HepG2 (cell line): ENCODE measurements around the gene ZNF638. TPM values are rescaled to one million over a fixed set of nuclear protein-coding genes. Genes with fewer than 3 reads are reported as not detected.

Experiments
- ATAC-seq: fragments of 200-7000 bp; cut with Tn5 transposase; 3 replicates; pipeline ENCODE4 v1.9.1; 2020; ENCODE audit warnings: mild to moderate bottlenecking, moderate library complexity
- BruUV-seq: library from RNA; stranded (reverse); fragments of 400-500 nt; replicated peaks from 2 replicates; lab custom pipeline; 2021; lab: Mats Ljungman, UMichigan
- CTCF ChIA-PET: fragments of 300-600 bp; formaldehyde crosslinking; extraction: SDS; loops from one replicate; lab custom pipeline; 2021; ENCODE audit warnings: low total read pairs, inconsistent platforms, low intra/inter-chr PET ratio; lab: Yijun Ruan, JAX
- POLR2A ChIA-PET: fragments of 350-600 bp; sonication (Branson Sonifier 250); formaldehyde crosslinking; loops from one replicate; lab custom pipeline; 2020; ENCODE audit warnings: antibody characterized with exemption, inconsistent platforms; lab: Yijun Ruan, JAX
- DNase-seq: peaks from one replicate; pipeline ENCODE4 v3.0.0-alpha.2; 2015; ENCODE audit warnings: low spot score
- FAIRE-seq: peaks from 3 replicates; lab custom pipeline; 2011; peaks lifted over from hg19 to GRCh38; lab: Jason Lieb, UNC
- H2AFZ ChIP-seq: one replicate; pipeline ENCODE4 v1.6.1; 2011; ENCODE audit warnings: low read length, inconsistent platforms
- H3K27ac ChIP-seq: fragments of 300-600 bp; 3 replicates; pipeline ENCODE4 v1.8.0; 2011; ENCODE audit warnings: mixed run types, mild to moderate bottlenecking, mixed read lengths, low read length, inconsistent platforms; ENCODE audit not compliant: insufficient read depth; ENCODE audit errors: extremely low read length
- H3K27me3 ChIP-seq, 2 experiments: fragments of 200-600 bp in 1 of 2; 2 replicates in 1 of 2; 3 replicates in 1 of 2; pipeline versions ENCODE4 v1.6.0 to v1.8.0; 2011; ENCODE audit warnings: low read length in 2 of 2, mild to moderate bottlenecking in 2 of 2, moderate library complexity in 2 of 2, inconsistent platforms in 1 of 2; ENCODE audit not compliant: insufficient read depth in 2 of 2, control insufficient read depth in 1 of 2
- H3K36me3 ChIP-seq, 2 experiments: fragments of 200-600 bp in 1 of 2; replicated peaks in 1 of 2; 2 replicates in 1 of 2; 3 replicates in 1 of 2; pipeline versions ENCODE4 v1.5.1 to v1.8.0; 2011; ENCODE audit warnings: low read length in 2 of 2, inconsistent platforms in 1 of 2; ENCODE audit not compliant: insufficient read depth in 2 of 2, control insufficient read depth in 1 of 2
- H3K4me1 ChIP-seq: 2 replicates; pipeline ENCODE4 v1.5.1; 2012; ENCODE audit warnings: low read length, inconsistent platforms; ENCODE audit not compliant: insufficient read depth
- H3K4me2 ChIP-seq: 2 replicates; pipeline ENCODE4 v1.6.0; 2011; ENCODE audit warnings: low read depth, low read length, inconsistent platforms
- H3K4me3 ChIP-seq, 3 experiments: fragments of 200-600 bp in 1 of 3; sonication (generic), shearing (Covaris generic) in 1 of 3; replicated peaks in 1 of 3; 2 replicates each; pipeline ENCODE4 v1.5.1; 2011 to 2016; ENCODE audit warnings: low read length in 3 of 3, inconsistent platforms in 2 of 3, low read depth in 2 of 3, mild to moderate bottlenecking in 2 of 3, control low read depth in 1 of 3, mixed read lengths in 1 of 3; ENCODE audit not compliant: insufficient read depth in 1 of 3
- H3K79me2 ChIP-seq: one replicate; pipeline ENCODE4 v1.6.1; 2011; ENCODE audit warnings: low read length, inconsistent platforms; ENCODE audit not compliant: insufficient read depth
- H3K9ac ChIP-seq: 2 replicates; pipeline ENCODE4 v1.6.0; 2011; ENCODE audit warnings: mild to moderate bottlenecking, low read depth, low read length, inconsistent platforms; ENCODE audit not compliant: insufficient read depth
- H3K9me3 ChIP-seq: 2 replicates; pipeline ENCODE4 v1.5.1; 2012; ENCODE audit warnings: mild to moderate bottlenecking, low read length
- H4K20me1 ChIP-seq: 2 replicates; pipeline ENCODE4 v1.6.0; 2011; ENCODE audit warnings: inconsistent platforms, mild to moderate bottlenecking, low read length, moderate library complexity; ENCODE audit not compliant: insufficient read depth
- PHF8 ChIP-seq: sonication (generic); formaldehyde crosslinking; IDR thresholded peaks from 2 replicates; pipeline ENCODE4 v1.5.0; 2020; ENCODE audit warnings: missing genetic modification reagents
- PRPF4 ChIP-seq: fragments of 200-400 bp; formaldehyde crosslinking; IDR thresholded peaks from 2 replicates; pipeline ENCODE4 v1.6.1; 2016; ENCODE audit warnings: low read length, low read depth; ENCODE audit not compliant: poor library complexity, severe bottlenecking
- SRSF1 ChIP-seq: fragments of 200-400 bp; formaldehyde crosslinking; optimal IDR thresholded peaks from 2 replicates; pipeline ENCODE3; 2017; ENCODE audit warnings: mild to moderate bottlenecking, low read depth, low read length, moderate library complexity
- TRIM22 ChIP-seq: fragments of 450-650 bp; IDR thresholded peaks from 2 replicates; pipeline ENCODE4 v1.6.1; 2017
- ZBTB40 ChIP-seq, 2 experiments: fragments of 450-650 bp in 1 of 2; sonication (generic) in 1 of 2; formaldehyde crosslinking in 1 of 2; IDR thresholded peaks; 2 replicates each; pipeline versions ENCODE4 v1.6.1 to v1.8.0; 2016 to 2022; ENCODE audit warnings: antibody characterized with exemption in 1 of 2, mild to moderate bottlenecking in 1 of 2, missing genetic modification reagents in 1 of 2
- ZNF282 ChIP-seq: fragments of 450-650 bp; IDR thresholded peaks from 2 replicates; pipeline ENCODE4 v1.6.1; 2018; ENCODE audit not compliant: partially characterized antibody
- ZNF441 ChIP-seq: sonication (generic); formaldehyde crosslinking; IDR thresholded peaks from 2 replicates; pipeline ENCODE4 v1.7.0; 2021; ENCODE audit warnings: missing genetic modification reagents, borderline replicate concordance
- ZNF460 ChIP-seq: sonication (generic); formaldehyde crosslinking; IDR thresholded peaks from 2 replicates; pipeline ENCODE4 v1.5.1; 2020; ENCODE audit warnings: missing genetic modification reagents, mild to moderate bottlenecking, borderline replicate concordance
- ZNF543 ChIP-seq: sonication (generic); formaldehyde crosslinking; IDR thresholded peaks from 2 replicates; pipeline ENCODE4 v1.4.0; 2020; ENCODE audit warnings: mild to moderate bottlenecking, missing genetic modification reagents
- ZSCAN22 ChIP-seq: sonication (generic); formaldehyde crosslinking; IDR thresholded peaks from 2 replicates; pipeline ENCODE4 v1.4.0; 2020; ENCODE audit warnings: mild to moderate bottlenecking, missing genetic modification reagents
- WGBS: methylation state at CpG from one replicate; pipeline ENCODE4 v1.1.6; 2017; ENCODE audit warnings: low lambda C conversion rate; 5-methylcytosine and 5-hydroxymethylcytosine counted together
- in situ Hi-C: cut with HindIII; loops from 2 replicates; pipeline ENCODE4 v1.10.0; 2017; ENCODE audit warnings: low pct_unique_long_range_greater_than_20kb; ENCODE audit not compliant: extremely low pct_ligation_motif_present
- intact Hi-C: fragments of 100-400 bp; cut with micrococcal nuclease; formaldehyde crosslinking; loops from one replicate; pipeline ENCODE4 v1.10.0; 2022; ENCODE audit not compliant: unreplicated experiment
- polyA plus RNA-seq, 8 experiments: library from polyadenylated mRNA; depleted of rRNA in 3 of 8; stranded (reverse) in 7 of 8; unstranded in 1 of 8; fragments of >200 nt; fragmentation: Illumina TruSeq in 4 of 8; extraction: Trizol in 4 of 8; gene quantifications; 2 replicates each; pipeline versions ENCODE4 v1.2.1 to v1.2.3, GENCODE V29; 2011 to 2016; ENCODE audit warnings: low read depth in 4 of 8, missing spikeins in 1 of 8, mixed read lengths in 1 of 8; ENCODE audit not compliant: insufficient read depth in 1 of 8
- total RNA-seq, 5 experiments: library from RNA; depleted of rRNA; stranded (reverse); fragments of >200 nt; fragmentation: Illumina TruSeq; extraction: Trizol; gene quantifications; 2 replicates each; pipeline ENCODE4 v1.2.3, GENCODE V29; 2016; ENCODE audit warnings: low read depth in 1 of 5

The ZNF638 gene
- total and polyA plus RNA-seq, 2 of the 13 experiments (the other 11 are each of a cell fraction or from before 2014, with no cell fraction given), result 92.7 to 144 TPM

- FAIRE-seq (no peak), ATAC-seq (no peak), DNase-seq (no peak)
- no peaks in the 10 kb centered on the region for H3K79me2 ChIP-seq
- no peaks in the 10 kb centered on the region for H3K9me3 ChIP-seq
- POLR2A ChIA-PET, result no interaction called here
- in situ Hi-C loops (no loop called here), intact Hi-C loops (no loop called here)
- no peaks in the 10 kb centered on the region for H4K20me1 ChIP-seq
- no peak overlapping the region for H3K4me2 ChIP-seq
- H3K9ac ChIP-seq, result no peak overlapping the region
- no peaks in the 10 kb centered on the region for H3K36me3 ChIP-seq
- no peak for TF ChIP-seq TRIM22
- TF ChIP-seq ZNF543 (CRISPR knock-in tag), result no peak
- no peak for TF ChIP-seq ZNF460 (CRISPR knock-in tag)
- no peak for TF ChIP-seq ZSCAN22 (CRISPR knock-in tag)
- no peak for TF ChIP-seq PHF8
- no peak for TF ChIP-seq PRPF4
- no peak for TF ChIP-seq ZNF282
- TF ChIP-seq ZNF441 (CRISPR knock-in tag), result no peak
- no peak for TF ChIP-seq ZBTB40 (IDR thresholded peaks at IDR 0.05)
- TF ChIP-seq ZBTB40 (CRISPR knock-in tag; IDR thresholded peaks at IDR 0.05), result no peak
- TF ChIP-seq SRSF1, result no peak
- no peak overlapping the region for H3K4me3 ChIP-seq
- CTCF ChIA-PET, result no interaction called here
- H2AFZ ChIP-seq, result no peak overlapping the region
- peaks cover 3 to 33% of the 10 kb centered on the region in 2 experiments; a peak in 2 of 5 replicates for H3K27me3 ChIP-seq
- WGBS, result 78% methylated on average over 2 of the region's 2 CpGs
- BruUV-seq, result no TSS peak
- no peak overlapping the region for H3K27ac ChIP-seq
- no peaks in the 10 kb centered on the region for H3K4me1 ChIP-seq
Measured at GRCh38 chr2:71484354-71484753, 152.8 kb downstream of the ZNF638 start.
